Epithelial cell of prostate (primary cell): ENCODE results near the gene C2CD2L.
"Not testable (repeated sequence)": the region's sequence is repeated elsewhere in the genome, so short reads cannot be mapped to it uniquely, and the experiment has no call there.

Experiments
- DNase-seq: peaks from one replicate; pipeline ENCODE4 v3.0.0-alpha.2; 2011; ENCODE audit warnings: low read depth, low spot score
- H3K27ac ChIP-seq: fragments of 450-650 bp; 2 replicates; pipeline ENCODE4 v1.5.1; 2017; ENCODE audit warnings: mild to moderate bottlenecking

C2CD2L gene

GRCh38 chr11:119106564-119107537 lies at the start of gene C2CD2L:
Gene C2CD2L (plus strand): TSS chr11:119107344. CDS start chr11:119107742, 398 bp downstream.
- H3K27ac ChIP-seq, result peak within 1 kb of the TSS; percentile 34
- DNase-seq, result peak; percentile 53

- DNase-seq, H3K27ac ChIP-seq: not testable (repeated sequence)
Measured at GRCh38 chr11:119059128-119059527, 48.0 kb upstream of the C2CD2L start.

DNA sequence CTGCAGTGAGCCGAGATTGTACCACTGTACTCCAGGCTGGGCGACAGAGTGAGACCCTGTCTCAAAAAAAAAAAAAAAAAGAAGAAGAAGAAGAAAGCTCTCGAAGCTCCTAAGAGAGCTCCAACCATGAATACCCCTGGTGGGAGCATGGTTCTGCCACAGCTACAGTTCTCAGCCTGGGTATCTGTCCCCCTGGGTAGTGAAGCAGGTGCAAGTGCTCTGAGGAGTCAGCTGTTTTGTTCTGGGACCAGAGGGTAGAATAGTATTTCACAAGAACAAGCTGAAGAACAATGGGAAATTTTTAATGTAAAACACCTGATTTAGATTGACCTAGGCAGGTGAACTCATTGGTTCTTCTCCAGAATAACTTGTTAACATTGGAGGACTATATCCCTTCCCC lies 45.9 kb upstream of the C2CD2L start:
- no peak for DNase-seq

DNA sequence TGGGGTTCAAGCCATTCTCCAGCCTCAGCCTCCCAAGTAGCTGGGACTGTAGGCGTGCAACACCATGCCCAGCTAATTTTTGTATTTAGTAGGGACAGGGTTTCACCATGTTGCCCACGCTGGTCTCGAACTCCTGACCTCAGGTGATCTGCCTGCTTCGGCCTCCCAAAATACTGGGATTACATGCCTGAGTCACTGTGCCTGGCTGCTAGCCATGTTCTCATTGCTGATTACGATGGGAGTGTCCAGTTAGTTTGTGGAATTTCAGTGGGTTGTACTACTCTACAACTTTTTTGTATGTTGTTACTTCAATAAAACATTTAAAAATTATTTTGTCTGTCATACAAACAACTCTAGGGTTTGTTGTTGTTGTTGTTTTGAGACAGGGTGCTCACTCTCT lies 44.4 kb upstream of the C2CD2L start:
- no peak overlapping the region for H3K27ac ChIP-seq
- no peak for DNase-seq

More for the DNA sequence above, 45.9 kb upstream of the C2CD2L start:
- no peak overlapping the region for H3K27ac ChIP-seq

GRCh38 chr11:119065369-119065768 lies 41.8 kb upstream of the C2CD2L start:
- no peak overlapping the region for H3K27ac ChIP-seq
- no peak for DNase-seq

GRCh38 chr11:119067371-119068222 lies 39.5 kb upstream of the C2CD2L start, which contains the start of gene VPS11:
Gene VPS11 (plus strand): TSS chr11:119067818. CDS start chr11:119067824, 6 bp downstream.
- DNase-seq, result peak; percentile 75
- H3K27ac ChIP-seq, result peak within 1 kb of the TSS; percentile 82

- no peak overlapping the region for H3K27ac ChIP-seq
- no peak for DNase-seq
Measured at GRCh38 chr11:119077839-119078238, 29.3 kb upstream of the C2CD2L start.

DNA sequence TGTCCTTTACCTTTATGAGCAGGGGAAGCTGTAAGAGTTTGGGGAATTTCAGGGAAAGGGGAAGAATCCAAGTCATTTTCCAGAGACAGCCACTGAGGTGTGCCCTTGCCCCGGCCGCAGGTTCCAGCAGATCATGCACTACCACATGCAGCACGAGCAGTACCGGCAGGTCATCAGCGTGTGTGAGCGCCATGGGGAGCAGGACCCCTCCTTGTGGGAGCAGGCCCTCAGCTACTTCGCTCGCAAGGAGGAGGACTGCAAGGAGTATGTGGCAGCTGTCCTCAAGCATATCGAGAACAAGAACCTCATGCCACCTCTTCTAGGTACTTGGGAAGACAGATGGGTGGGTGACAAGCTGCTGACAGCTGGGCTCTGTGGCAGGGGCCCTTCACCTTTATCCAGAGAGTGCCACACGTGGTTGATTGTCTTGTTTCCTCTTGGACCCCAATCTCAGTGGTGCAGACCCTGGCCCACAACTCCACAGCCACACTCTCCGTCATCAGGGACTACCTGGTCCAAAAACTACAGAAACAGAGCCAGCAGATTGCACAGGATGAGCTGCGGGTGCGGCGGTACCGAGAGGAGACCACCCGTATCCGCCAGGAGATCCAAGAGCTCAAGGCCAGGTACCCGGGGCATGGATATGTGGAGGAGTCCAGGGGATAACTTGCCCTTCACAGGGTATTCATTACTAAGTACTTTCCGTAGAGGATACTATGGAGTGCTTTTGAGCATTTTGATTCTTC lies 28.3 kb upstream of the C2CD2L start:
- DNase-seq, result no peak
- H3K27ac ChIP-seq, result no peak overlapping the region

DNA sequence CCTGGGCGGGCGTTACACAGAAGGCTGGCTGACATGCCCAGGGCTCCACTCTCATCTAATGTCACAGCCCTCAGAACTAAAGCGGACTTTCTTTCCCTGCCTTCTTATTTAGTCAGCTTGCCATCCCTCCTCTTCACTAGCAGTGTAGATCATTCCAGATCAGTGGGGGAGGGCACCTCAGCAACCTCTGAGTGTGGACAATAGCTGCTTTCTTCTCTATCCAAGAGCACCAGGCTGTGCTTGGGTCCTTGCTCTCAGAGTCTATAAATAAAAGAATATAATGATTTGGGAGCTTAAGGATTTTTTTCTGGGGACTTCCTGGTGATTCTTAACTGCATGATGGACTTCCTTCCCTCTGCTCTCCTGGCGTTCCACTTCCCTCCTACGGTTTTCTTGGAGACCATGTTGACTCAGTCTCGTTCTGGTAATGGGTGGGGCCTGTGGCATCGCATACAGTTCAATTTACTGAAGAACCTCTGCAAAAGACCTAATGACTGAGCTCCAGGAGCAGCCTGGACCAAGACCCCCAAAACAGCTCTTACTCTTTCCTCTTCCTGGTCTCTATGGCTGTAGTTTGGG lies 25.4 kb upstream of the C2CD2L start:
- DNase-seq, result no peak
- H3K27ac ChIP-seq, result no peak overlapping the region

GRCh38 chr11:119084663-119085436 lies 22.3 kb upstream of the C2CD2L start, which contains the start of gene HMBS:
Gene HMBS (plus strand): TSS chr11:119084881. CDS start chr11:119085034, 153 bp downstream.
- H3K27ac ChIP-seq, result peak within 1 kb of the TSS; percentile 69
- DNase-seq, result peak; percentile 59

- H3K27ac ChIP-seq, result peak overlapping the region; percentile 69
- no peak for DNase-seq
Measured at GRCh38 chr11:119085437-119085847, 21.7 kb upstream of the C2CD2L start.

- DNase-seq, result no peak
- H3K27ac ChIP-seq, result no peak overlapping the region
Measured at GRCh38 chr11:119087123-119087522, 20.0 kb upstream of the C2CD2L start.

GRCh38 chr11:119087747-119088241 lies 19.4 kb upstream of the C2CD2L start:
- no peak for DNase-seq

DNA sequence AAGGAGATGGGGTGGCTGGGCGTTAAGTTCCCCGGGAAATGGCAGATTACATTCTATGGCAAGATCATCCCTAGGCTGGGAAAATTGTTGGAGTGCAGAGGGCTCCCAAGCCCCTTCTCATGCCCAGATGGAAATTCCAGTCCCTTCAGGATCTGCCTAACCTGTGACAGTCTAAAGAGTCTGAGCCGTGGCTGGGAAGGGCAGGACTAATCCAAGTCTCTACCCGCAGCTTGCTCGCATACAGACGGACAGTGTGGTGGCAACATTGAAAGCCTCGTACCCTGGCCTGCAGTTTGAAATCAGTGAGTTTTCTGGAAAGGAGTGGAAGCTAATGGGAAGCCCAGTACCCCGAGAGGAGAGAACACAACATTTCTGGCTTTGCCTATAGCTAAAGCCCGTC lies 18.7 kb upstream of the C2CD2L start:
- no peak overlapping the region for H3K27ac ChIP-seq
- DNase-seq, result no peak

More at GRCh38 chr11:119087747-119088241, 19.4 kb upstream of the C2CD2L start:
- H3K27ac ChIP-seq, result no peak overlapping the region

DNA sequence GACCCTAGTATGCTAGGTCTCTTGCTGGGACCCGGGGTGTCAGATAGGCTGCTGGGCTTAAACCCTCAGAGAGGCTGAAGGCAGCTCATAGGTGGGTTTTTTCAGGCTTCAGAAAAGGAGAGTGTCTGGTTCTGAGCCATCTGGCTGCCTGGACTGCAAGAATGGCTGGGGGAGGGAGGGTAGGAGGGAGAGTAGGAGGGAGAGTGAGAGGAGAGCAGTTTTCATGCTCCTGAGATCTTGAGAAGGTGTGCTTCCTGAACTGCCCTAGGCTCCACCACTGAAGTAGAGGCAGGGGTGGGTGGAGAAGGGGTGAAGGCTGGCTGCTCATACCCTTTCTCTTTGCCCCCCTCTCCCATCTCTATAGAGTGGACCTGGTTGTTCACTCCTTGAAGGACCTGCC lies 17.8 kb upstream of the C2CD2L start:
- DNase-seq, result no peak
- no peak overlapping the region for H3K27ac ChIP-seq

DNA sequence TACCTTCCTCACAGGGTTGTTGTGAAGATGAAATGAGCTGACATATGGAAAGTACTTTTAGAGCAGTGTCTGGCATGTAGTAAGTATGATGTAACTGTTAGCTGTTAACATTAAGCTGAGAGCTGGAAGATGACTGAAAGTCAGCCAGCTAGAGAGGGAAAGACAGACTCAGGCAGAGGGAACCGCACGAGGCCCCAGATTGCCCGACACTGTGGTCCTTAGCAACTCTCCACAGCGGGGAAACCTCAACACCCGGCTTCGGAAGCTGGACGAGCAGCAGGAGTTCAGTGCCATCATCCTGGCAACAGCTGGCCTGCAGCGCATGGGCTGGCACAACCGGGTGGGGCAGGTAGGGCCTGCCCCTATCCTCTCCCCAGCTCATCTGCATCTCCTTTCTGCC lies 16.0 kb upstream of the C2CD2L start:
- no peak for DNase-seq
- H3K27ac ChIP-seq, result no peak overlapping the region

GRCh38 chr11:119091966-119092879 lies 14.9 kb upstream of the C2CD2L start:
- no peak overlapping the region for H3K27ac ChIP-seq
- DNase-seq, result no peak
